ENCODE measurements around the gene APEH. TPM values are rescaled to one million over a fixed set of nuclear protein-coding genes. Genes with fewer than 3 reads are reported as not detected.

The APEH gene
- total and polyA plus RNA-seq, 9 of the 15 experiments (the other 6 are each of a cell fraction or from before 2014, with no cell fraction given), result 70.9 to 177 (median 117) TPM

DNA sequence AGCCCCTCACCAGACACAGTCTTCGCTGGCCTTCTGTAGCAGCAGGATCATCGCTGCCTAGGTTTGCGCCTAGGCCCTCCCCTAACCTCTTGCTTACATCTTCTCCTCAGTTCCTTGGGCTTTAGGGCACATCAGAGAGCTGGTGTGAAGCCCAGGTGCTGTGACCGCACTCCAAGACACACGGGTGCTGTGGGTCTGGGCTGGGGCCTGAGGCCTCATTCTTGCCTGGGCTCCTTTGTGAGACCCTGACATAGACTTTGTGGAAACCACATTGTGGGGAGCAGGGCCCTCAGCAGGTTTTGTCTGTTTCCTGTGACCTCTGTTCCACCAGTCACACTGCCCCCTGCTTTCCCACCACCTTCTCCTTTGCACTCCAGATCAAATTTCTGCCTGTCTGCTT, 37.3 kb downstream of the APEH start:
- Histone ChIP-seq H2AFZ (ENCODE audit: low read depth, low read length) (no peak overlapping the region), H3K4me3 (no peak overlapping the region), H3K27ac (ENCODE audit: extremely low read depth, low read depth, low read length) (no peak overlapping the region), H3K9me1 (ENCODE audit: control insufficient read depth, insufficient read depth, low read length) (no peaks in the 10 kb centered on the region), H3K27me3 (ENCODE audit: control insufficient read depth in 2 of 2, insufficient read depth in 2 of 2, low read length in 2 of 2) (no peaks in the 10 kb centered on the region), H3K9ac (ENCODE audit: insufficient read depth in 1 of 2, low read depth in 2 of 2, low read length in 2 of 2) (no peak overlapping the region), H3K4me1 (replicated peaks in 1 of 2; ENCODE audit: control insufficient read depth in 2 of 2, insufficient read depth in 2 of 2, low read length in 2 of 2) (no peaks in the 10 kb centered on the region; a peak in 1 of 5 replicates), H4K20me1 (replicated peaks; ENCODE audit: control insufficient read depth, insufficient read depth, low read length) (no peaks in the 10 kb centered on the region), H3K79me2 (ENCODE audit: control insufficient read depth, insufficient read depth, low read length) (no peaks in the 10 kb centered on the region), H3K9me3 (replicated peaks; ENCODE audit: control insufficient read depth, insufficient read depth, low read depth, low read length) (no peaks in the 10 kb centered on the region), H3K4me2 (ENCODE audit: insufficient read depth, low read length) (no peak overlapping the region), H3K36me3 (ENCODE audit: control insufficient read depth, insufficient read depth, low read length) (peaks cover 24% of the 10 kb centered on the region; the same call in 2 of the 3 replicates)
- in situ Hi-C loops (cut with MboI) (no loop called here), intact Hi-C loops (cut with micrococcal nuclease) (no loop called here)
- FAIRE-seq (no peak), ATAC-seq (no peak), DNase-seq (ENCODE audit: extremely low read depth in 1 of 4, low spot score in 3 of 4) (no peak)
- ChIA-PET POLR2A (no interaction called here), CTCF (ENCODE audit: low intra/inter-chr PET ratio) (no interaction called here)
- WGBS (ENCODE audit: insufficient coverage, low coverage, missing lambda C conversion rate), result 81% methylated on average over 2 of the region's 5 CpGs
- BruUV-seq (replicated peaks), result no TSS peak
- TF ChIP-seq DMBX1 (CRISPR knock-in tag; IDR thresholded peaks at IDR 0.05; ENCODE audit: borderline replicate concordance), result no peak
- no peak for TF ChIP-seq ZNF212 (CRISPR knock-in tag; IDR thresholded peaks at IDR 0.05)
- TF ChIP-seq ZNF41 (CRISPR knock-in tag; conservative IDR thresholded peaks at IDR 0.05), result no peak
- no peak for TF ChIP-seq ZNF134 (CRISPR knock-in tag; conservative IDR thresholded peaks at IDR 0.05)
- TF ChIP-seq MTA2 (IDR thresholded peaks at IDR 0.05; ENCODE audit: low read depth), result no peak
- TF ChIP-seq, protein P1, sequence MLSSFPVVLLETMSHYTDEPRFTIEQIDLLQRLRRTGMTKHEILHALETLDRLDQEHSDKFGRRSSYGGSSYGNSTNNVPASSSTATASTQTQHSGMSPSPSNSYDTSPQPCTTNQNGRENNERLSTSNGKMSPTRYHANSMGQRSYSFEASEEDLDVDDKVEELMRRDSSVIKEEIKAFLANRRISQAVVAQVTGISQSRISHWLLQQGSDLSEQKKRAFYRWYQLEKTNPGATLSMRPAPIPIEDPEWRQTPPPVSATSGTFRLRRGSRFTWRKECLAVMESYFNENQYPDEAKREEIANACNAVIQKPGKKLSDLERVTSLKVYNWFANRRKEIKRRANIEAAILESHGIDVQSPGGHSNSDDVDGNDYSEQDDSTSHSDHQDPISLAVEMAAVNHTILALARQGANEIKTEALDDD (IDR thresholded peaks at IDR 0.05), result no peak
- no peak for TF ChIP-seq ARID1B (IDR thresholded peaks at IDR 0.05)
- no peak for TF ChIP-seq RBM17 (IDR thresholded peaks at IDR 0.05; ENCODE audit: borderline replicate concordance, low read depth, low read length)
- TF ChIP-seq TAF1 (IDR thresholded peaks at IDR 0.05; ENCODE audit: control insufficient read depth, extremely low read depth, insufficient read depth, low read length, severe bottlenecking), result no peak
- no peak for TF ChIP-seq ZNF584 (CRISPR knock-in tag; IDR thresholded peaks at IDR 0.05; ENCODE audit: low read depth)
- TF ChIP-seq PCBP2 (IDR thresholded peaks at IDR 0.05; ENCODE audit: low read depth, low read length, poor library complexity, severe bottlenecking), result no peak
- TF ChIP-seq ZNF696 (CRISPR knock-in tag; conservative IDR thresholded peaks at IDR 0.05), result no peak
- TF ChIP-seq ZNF3 (CRISPR knock-in tag; IDR thresholded peaks at IDR 0.05), result no peak
- TF ChIP-seq ZNF436 (CRISPR knock-in tag; IDR thresholded peaks at IDR 0.05), result no peak
- no peak for TF ChIP-seq YY1 (IDR thresholded peaks at IDR 0.05; ENCODE audit: borderline replicate concordance in 1 of 3, control insufficient read depth in 1 of 3, extremely low read depth in 1 of 3, insufficient read depth in 3 of 3, insufficient read length in 1 of 3, insufficient replicate concordance in 2 of 3, low read depth in 1 of 3, low read length in 2 of 3)
